HG03103 (cell line): ENCODE measurements around the gene GOLGA8M.
"Not testable (repeated sequence)": the region's sequence is repeated elsewhere in the genome, so short reads cannot be mapped to it uniquely, and the experiment has no call there.

ENCODE experiments used
- ATAC-seq: cut with Tn5 transposase; IDR thresholded peaks from one replicate; pipeline ENCODE4 v1.9.1; 2021; ENCODE audit warnings: low read depth; ENCODE audit not compliant: unreplicated experiment

GOLGA8M gene

DNA sequence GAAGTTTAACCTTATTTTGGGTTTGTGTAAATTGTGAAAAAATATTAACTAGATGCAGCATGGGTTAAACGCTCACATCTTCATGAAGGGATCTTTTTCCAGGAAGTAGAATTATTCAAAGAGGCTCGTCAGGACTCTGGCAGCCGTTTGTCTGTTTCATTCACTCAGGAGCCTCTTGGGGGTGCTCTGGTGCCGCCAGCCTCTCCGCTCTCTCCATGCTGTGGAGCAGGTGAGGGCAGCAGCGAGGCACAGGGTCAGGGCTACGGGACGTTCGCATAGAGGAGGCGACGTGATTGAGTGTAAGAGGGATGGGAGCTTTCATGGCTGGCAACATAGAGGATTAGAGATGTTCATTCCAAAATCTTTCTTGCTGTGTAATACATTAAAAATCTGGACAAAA is 48.5 kb downstream of the GOLGA8M start:
- ATAC-seq: not testable (repeated sequence)

GRCh38 chr15:28660750-28661149 is 51.5 kb downstream of the GOLGA8M start:
- ATAC-seq: not testable (repeated sequence)

- ATAC-seq: not testable (repeated sequence)
These were observed 56.2 kb downstream of the GOLGA8M start for GRCh38 chr15:28656018-28656360.

DNA sequence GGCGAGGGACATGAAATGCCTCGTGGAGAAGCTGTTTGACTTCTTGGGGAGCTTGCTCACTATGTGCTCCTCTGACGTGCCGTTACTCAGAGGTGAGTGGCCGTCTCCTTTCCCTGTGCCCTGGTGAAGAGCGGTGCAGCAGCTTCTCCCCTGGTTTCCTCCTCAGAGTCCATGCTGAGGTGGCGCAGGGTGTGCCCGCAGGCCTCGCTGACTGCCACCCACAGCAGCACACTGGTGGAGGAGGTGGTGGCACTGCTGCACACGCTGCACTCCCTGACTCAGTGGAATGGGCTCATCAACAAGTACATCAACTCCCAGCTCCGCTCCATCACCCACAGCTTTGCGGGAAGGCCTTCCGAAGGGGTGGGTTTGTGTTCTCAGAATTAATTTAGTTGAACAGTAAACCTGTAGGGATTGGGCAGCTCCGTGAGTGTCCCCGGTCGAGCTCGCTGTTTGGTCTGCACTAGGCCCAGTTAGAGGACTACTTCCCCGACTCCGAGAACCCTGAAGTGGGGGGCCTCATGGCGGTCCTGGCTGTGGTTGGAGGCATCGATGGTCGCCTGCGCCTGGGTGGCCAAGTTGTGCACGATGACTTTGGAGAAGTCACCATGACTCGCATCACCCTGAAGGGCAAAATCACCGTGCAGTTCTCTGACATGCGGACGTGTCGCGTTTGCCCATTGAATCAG is 56.7 kb downstream of the GOLGA8M start:
- not testable (repeated sequence) for ATAC-seq

DNA sequence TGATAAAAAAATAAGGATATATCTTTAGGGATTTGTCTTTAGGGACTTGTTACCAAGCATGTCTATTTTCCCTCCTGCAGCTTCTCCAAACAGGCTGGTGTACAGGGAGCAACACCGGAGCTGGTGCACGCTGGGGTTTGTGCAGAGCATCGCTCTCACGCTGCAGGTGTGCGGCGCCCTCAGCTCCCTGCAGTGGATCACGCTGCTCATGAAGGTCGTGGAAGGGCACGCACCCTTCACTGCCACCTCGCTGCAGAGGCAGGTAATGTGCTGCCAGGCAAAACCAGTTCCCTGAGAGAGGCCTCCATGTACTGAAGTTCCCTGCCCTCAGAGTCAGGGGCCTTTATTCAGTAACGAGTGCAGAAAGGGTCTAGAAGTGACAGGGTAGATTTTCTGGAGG is 58.0 kb downstream of the GOLGA8M start:
- ATAC-seq: not testable (repeated sequence)

- not testable (repeated sequence) for ATAC-seq
These were observed 59.7 kb downstream of the GOLGA8M start for GRCh38 chr15:28652538-28652937.
